Panc1 (cell line): Measurements from ENCODE around the gene POLR3GL. TPM values are rescaled to one million over a fixed set of nuclear protein-coding genes. Genes with fewer than 3 reads are reported as not detected.
A peak's percentile ranks its signal among the peaks of the same experiment; 100 is the strongest.

Experiments used
- ATAC-seq: fragments of 200-7000 bp; cut with Tn5 transposase; 2 replicates; pipeline ENCODE4 v1.9.1; 2020; ENCODE audit warnings: mild to moderate bottlenecking, moderate library complexity
- BruUV-seq: library from RNA; stranded (reverse); fragments of 400-500 nt; replicated peaks from 2 replicates; lab custom pipeline; 2021; lab: Mats Ljungman, UMichigan
- CTCF ChIA-PET: fragments of 300-600 bp; sonication (Branson Sonifier 250); formaldehyde crosslinking; loops from one replicate; lab custom pipeline; 2022; ENCODE audit warnings: antibody characterized with exemption; lab: Charles Lee
- POLR2A ChIA-PET: fragments of 300-600 bp; sonication (Branson Sonifier 250); formaldehyde crosslinking; loops from one replicate; lab custom pipeline; 2022; ENCODE audit warnings: antibody characterized with exemption; lab: Charles Lee
- DNase-seq: peaks from one replicate; pipeline ENCODE4 v3.0.0-alpha.2; 2010; ENCODE audit warnings: low read depth, low spot score
- H3K27ac ChIP-seq: 2 replicates; pipeline ENCODE4 v1.5.1; 2011; ENCODE audit warnings: mild to moderate bottlenecking, low read length, inconsistent platforms
- H3K27me3 ChIP-seq: fragments of 200-500 bp; sonication (Bioruptor generic); 2 replicates; pipeline ENCODE4 v1.6.0; 2014; ENCODE audit warnings: low read length, inconsistent platforms; ENCODE audit not compliant: control insufficient read depth, insufficient read depth
- H3K36me3 ChIP-seq: fragments of 200-500 bp; sonication (Bioruptor generic); 2 replicates; pipeline ENCODE4 v1.5.1; 2014; ENCODE audit warnings: inconsistent platforms, mild to moderate bottlenecking, low read length, moderate library complexity; ENCODE audit not compliant: control insufficient read depth, insufficient read depth
- H3K4me1 ChIP-seq: 2 replicates; pipeline ENCODE4 v1.5.1; 2011; ENCODE audit warnings: inconsistent platforms, mild to moderate bottlenecking, low read length, moderate library complexity; ENCODE audit not compliant: control insufficient read depth, insufficient read depth
- H3K4me3 ChIP-seq, 2 experiments: 2 replicates each; pipeline ENCODE4 v1.5.1; 2011 to 2012; ENCODE audit warnings: low read depth in 2 of 2, low read length in 2 of 2, mild to moderate bottlenecking in 2 of 2, inconsistent platforms in 1 of 2, moderate library complexity in 1 of 2
- H3K9me3 ChIP-seq: fragments of 200-500 bp; sonication (Bioruptor generic); 2 replicates; pipeline ENCODE4 v1.5.1; 2014; ENCODE audit warnings: low read depth, mild to moderate bottlenecking, inconsistent platforms, low read length, moderate library complexity; ENCODE audit not compliant: control insufficient read depth, insufficient read depth
- POLR2AphosphoS5 ChIP-seq: IDR thresholded peaks from 2 replicates; pipeline ENCODE4 v1.6.1; 2012; ENCODE audit warnings: mild to moderate bottlenecking, low read depth, low read length, moderate library complexity
- SIN3A ChIP-seq: IDR thresholded peaks from 2 replicates; pipeline ENCODE4 v1.6.1; 2012; ENCODE audit warnings: low read depth, mild to moderate bottlenecking, low read length, moderate library complexity, borderline replicate concordance; ENCODE audit not compliant: insufficient read depth
- TCF7L2 ChIP-seq: IDR thresholded peaks from 2 replicates; pipeline ENCODE4 v1.6.1; 2011; ENCODE audit warnings: mild to moderate bottlenecking, low read depth, low read length, inconsistent platforms
- in situ Hi-C: cut with HindIII; loops from 2 replicates; pipeline ENCODE4 v1.10.0; 2016; ENCODE audit warnings: low sequenced_read_pairs, low pct_unique_long_range_greater_than_20kb
- intact Hi-C: fragments of 100-400 bp; cut with micrococcal nuclease; formaldehyde crosslinking; loops from one replicate; pipeline ENCODE4 v1.10.0; 2022; ENCODE audit not compliant: unreplicated experiment
- total RNA-seq: library from RNA; stranded (reverse); gene quantifications from one replicate; pipeline ENCODE4 v1.2.1, GENCODE V29; 2021; ENCODE audit not compliant: unreplicated experiment
- TF ChIP-seq, protein P1 (sequence below): fragments of 450-650 bp; IDR thresholded peaks from 2 replicates; pipeline ENCODE4 v1.5.1; 2017; ENCODE audit warnings: mild to moderate bottlenecking
- TF ChIP-seq, protein P2 (sequence below), 2 experiments: IDR thresholded peaks; 2 replicates each; pipeline ENCODE4 v1.6.1; 2011 to 2012; ENCODE audit warnings: low read depth in 2 of 2, control low read depth in 1 of 2, low read length in 1 of 2, mild to moderate bottlenecking in 1 of 2, moderate library complexity in 1 of 2; ENCODE audit not compliant: insufficient read depth in 1 of 2

Gene POLR3GL
- total RNA-seq, 1 experiment from 2014 or later: 14.9 TPM

DNA sequence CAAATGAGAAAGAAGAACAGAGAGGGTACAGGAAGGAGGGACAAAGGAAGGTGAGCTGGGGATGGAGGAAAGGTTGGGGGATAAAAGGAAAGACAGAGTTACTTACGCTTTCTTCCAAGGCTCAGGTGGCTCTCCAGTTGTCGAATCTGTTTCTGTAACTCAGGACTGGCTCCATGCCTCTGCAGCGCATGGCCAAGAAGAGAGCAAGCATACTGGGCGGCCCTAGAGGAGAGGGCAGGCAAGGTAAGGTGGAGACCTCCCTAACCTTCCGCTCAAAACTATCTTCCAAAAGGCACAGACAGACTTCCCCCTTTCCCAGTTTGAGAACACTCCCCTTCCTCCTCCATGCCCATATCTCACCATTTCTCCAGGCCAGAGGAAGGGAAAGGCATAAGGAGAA, 46.9 kb upstream of the POLR3GL start:
- Histone ChIP-seq H3K27ac (peak overlapping the region; percentile 93), H3K4me1 (peaks cover 16% of the 10 kb centered on the region), H3K36me3 (peaks cover 7% of the 10 kb centered on the region), H3K27me3 (no peaks in the 10 kb centered on the region), H3K9me3 (no peaks in the 10 kb centered on the region), H3K4me3 (peak overlapping the region; percentile 92 to 94)
- no TSS peak for BruUV-seq
- ATAC-seq: no peak
- ChIA-PET CTCF (no interaction called here), POLR2A (interaction anchor here (2.2 kb wide), 1 partner anchor 10 kb away, joined by 9 read pairs; the partner anchor contains the start of gene RBM8A)
- DNase-seq: no peak
- in situ Hi-C loops (no loop called here), intact Hi-C loops (loop anchor here (10.0 kb wide), 1 partner anchor 63 kb away; the partner anchor contains the start of gene PIAS3)
- TF ChIP-seq, protein P1, sequence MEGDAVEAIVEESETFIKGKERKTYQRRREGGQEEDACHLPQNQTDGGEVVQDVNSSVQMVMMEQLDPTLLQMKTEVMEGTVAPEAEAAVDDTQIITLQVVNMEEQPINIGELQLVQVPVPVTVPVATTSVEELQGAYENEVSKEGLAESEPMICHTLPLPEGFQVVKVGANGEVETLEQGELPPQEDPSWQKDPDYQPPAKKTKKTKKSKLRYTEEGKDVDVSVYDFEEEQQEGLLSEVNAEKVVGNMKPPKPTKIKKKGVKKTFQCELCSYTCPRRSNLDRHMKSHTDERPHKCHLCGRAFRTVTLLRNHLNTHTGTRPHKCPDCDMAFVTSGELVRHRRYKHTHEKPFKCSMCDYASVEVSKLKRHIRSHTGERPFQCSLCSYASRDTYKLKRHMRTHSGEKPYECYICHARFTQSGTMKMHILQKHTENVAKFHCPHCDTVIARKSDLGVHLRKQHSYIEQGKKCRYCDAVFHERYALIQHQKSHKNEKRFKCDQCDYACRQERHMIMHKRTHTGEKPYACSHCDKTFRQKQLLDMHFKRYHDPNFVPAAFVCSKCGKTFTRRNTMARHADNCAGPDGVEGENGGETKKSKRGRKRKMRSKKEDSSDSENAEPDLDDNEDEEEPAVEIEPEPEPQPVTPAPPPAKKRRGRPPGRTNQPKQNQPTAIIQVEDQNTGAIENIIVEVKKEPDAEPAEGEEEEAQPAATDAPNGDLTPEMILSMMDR: no peak
- TF ChIP-seq TCF7L2 (no peak), SIN3A (no peak), POLR2AphosphoS5 (no peak)
- TF ChIP-seq, protein P2, sequence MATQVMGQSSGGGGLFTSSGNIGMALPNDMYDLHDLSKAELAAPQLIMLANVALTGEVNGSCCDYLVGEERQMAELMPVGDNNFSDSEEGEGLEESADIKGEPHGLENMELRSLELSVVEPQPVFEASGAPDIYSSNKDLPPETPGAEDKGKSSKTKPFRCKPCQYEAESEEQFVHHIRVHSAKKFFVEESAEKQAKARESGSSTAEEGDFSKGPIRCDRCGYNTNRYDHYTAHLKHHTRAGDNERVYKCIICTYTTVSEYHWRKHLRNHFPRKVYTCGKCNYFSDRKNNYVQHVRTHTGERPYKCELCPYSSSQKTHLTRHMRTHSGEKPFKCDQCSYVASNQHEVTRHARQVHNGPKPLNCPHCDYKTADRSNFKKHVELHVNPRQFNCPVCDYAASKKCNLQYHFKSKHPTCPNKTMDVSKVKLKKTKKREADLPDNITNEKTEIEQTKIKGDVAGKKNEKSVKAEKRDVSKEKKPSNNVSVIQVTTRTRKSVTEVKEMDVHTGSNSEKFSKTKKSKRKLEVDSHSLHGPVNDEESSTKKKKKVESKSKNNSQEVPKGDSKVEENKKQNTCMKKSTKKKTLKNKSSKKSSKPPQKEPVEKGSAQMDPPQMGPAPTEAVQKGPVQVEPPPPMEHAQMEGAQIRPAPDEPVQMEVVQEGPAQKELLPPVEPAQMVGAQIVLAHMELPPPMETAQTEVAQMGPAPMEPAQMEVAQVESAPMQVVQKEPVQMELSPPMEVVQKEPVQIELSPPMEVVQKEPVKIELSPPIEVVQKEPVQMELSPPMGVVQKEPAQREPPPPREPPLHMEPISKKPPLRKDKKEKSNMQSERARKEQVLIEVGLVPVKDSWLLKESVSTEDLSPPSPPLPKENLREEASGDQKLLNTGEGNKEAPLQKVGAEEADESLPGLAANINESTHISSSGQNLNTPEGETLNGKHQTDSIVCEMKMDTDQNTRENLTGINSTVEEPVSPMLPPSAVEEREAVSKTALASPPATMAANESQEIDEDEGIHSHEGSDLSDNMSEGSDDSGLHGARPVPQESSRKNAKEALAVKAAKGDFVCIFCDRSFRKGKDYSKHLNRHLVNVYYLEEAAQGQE (IDR thresholded peaks at IDR 0.05; ENCODE audit: insufficient read depth in 1 of 2, low read depth in 2 of 2, low read length in 1 of 2): no peak

DNA sequence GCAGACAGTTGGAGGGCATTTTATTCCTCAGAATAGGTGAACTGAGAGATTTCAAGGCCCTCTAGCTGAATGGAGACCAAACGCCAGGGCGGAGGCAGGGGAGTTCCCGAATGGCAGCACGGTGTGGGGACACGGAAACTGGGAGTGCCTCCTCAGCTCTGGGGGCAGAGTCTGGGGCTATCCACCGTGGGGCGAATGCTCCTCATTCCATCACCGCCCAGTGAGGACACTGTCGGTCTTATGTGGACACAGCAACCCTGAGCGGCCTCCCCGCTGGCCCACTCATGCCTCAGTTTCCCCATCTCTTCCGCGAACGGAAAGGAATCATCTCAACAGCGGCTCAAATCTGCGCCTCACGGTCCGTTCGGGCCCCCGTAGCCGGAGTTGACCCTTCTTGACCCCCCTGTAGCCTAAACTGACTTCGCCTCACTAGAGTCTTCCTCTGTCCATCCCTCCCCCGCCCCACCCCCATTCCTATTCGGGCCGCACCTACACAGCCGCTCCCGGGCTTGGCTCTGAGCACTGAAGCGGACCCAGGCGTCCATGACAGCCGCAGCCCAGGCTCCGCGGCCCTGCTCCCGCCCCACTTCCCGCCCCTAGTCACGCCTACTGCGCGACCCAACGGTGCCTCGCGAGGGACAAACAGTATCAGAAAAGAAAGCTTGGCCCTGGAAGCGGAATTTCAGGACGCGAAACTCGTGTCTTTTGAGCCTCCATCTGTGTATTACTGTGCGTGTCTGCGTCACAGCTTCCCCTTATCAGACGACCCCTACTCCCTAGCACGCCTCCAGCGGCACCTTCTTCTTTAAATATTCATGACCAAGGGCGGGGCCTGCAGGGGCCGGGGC, 46.1 kb upstream of the POLR3GL start, which contains the start of gene PEX11B:
Gene PEX11B, minus strand, starts transcription at position 574 of the 848 bp plus-strand sequence. Its CDS starts 29 bp downstream, at position 545.
- in situ Hi-C loops: no loop called here

More for the DNA sequence above, 46.1 kb upstream of the POLR3GL start, which contains the start of gene PEX11B:
- POLR2A ChIA-PET: interaction anchor here (0.6 to 2.2 kb wide), 2 partner anchors 9 to 27 kb away, joined by 3 to 9 read pairs; partner anchors contain the start of gene RBM8A
- H3K4me3 ChIP-seq: peak within 1 kb of the TSS; percentile 92 to 94
- no peaks in the 10 kb centered on the region for H3K9me3 ChIP-seq
- intact Hi-C loops: loop anchor here (10.0 kb wide), 1 partner anchor 64 kb away; the partner anchor contains the start of gene PIAS3
- ATAC-seq (peak; percentile 91), DNase-seq (peak; percentile 78)
- H3K27ac ChIP-seq: peak within 1 kb of the TSS; percentile 93
- BruUV-seq: no TSS peak
- TF ChIP-seq, protein P2 (IDR thresholded peaks at IDR 0.05; ENCODE audit: insufficient read depth in 1 of 2, low read depth in 2 of 2, low read length in 1 of 2): no peak
- peak; percentile 65; the same call in 1 of the 2 replicates for TF ChIP-seq POLR2AphosphoS5
- TF ChIP-seq TCF7L2: no peak
- TF ChIP-seq, protein P1: no peak
- 0 out of 2 replicates have a peak, but pooled peaks have one; percentile 62 for TF ChIP-seq SIN3A
- H3K4me1 ChIP-seq: peaks cover 18% of the 10 kb centered on the region
- no peaks in the 10 kb centered on the region for H3K27me3 ChIP-seq
- CTCF ChIA-PET: interaction anchor here (0.6 to 1.4 kb wide), 4 partner anchors 11 to 95 kb away, joined by 3 to 4 read pairs (median 3); partner anchors contain the start of genes POLR3C and RNF115
- H3K36me3 ChIP-seq: peaks cover 10% of the 10 kb centered on the region
